ENCODE data around the gene JPH2. TPM values are rescaled to one million over a fixed set of nuclear protein-coding genes. Genes with fewer than 3 reads are reported as not detected.

JPH2 gene
- total and polyA plus RNA-seq, 2 experiments from 2014 or later = 0.16 to 1.1 TPM

DNA sequence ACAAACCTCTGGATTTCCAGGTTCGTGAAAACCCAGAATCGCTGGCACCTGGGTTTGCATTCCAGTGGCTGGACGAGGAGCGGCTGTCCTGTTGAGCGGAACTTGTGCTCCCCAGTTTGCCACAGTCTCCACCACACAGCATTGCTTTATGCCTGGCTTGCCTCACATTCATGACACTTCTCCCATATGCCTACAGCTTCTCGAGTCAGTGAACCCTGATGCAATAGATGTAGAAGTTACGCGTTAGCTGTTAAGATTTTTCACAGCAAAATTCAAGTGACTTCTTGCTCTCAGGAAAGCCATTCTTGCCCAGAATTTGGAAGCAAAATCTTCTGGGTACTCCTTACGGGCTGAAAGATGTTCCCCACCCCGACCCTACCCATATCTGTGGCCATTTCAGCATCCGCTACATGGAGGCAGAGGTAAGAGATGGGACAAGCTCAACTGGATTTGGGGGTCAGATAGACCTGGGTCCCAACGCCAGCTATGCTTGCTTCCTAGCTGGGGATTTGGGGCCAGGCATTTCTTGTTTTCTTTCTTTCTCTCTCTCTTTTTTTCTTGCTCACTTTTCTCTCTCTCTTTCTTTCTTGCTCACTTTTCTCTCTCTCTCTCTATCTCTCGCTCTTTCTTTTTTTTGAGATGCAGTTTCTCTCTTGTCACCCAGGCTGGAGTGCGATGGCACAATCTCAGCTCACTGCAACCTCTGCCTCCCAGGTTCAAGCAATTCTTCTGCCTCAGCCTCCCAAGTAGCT, 47.8 kb upstream of the JPH2 start:
- Mint-ChIP-seq H3K27ac (peak overlapping the region; percentile 54), H3K4me3 (no peak overlapping the region; the same call in 2 of the 3 replicates), H3K4me1 (peaks cover 17% of the 10 kb centered on the region), H3K27me3 (ENCODE audit: insufficient read depth, low read depth, poor library complexity) (peaks cover 8% of the 10 kb centered on the region), H3K9me3 (peaks cover 3% of the 10 kb centered on the region; the same call in 2 of the 3 replicates), H3K36me3 (ENCODE audit: low read depth) (no peaks in the 10 kb centered on the region; the same call in 2 of the 3 replicates)
- Histone ChIP-seq H3K36me3 (ENCODE audit: insufficient read depth) (no peaks in the 10 kb centered on the region), H3K27ac (ENCODE audit: low read depth) (0 out of 2 replicates have a peak overlapping the region, but pooled peaks have one; percentile 20), H3K4me1 (ENCODE audit: insufficient read depth) (peaks cover 10% of the 10 kb centered on the region), H3F3A (replicated peaks; ENCODE audit: low read depth) (no peaks in the 10 kb centered on the region), H3K4me2 (no peak overlapping the region), H3K9me2 (ENCODE audit: insufficient read depth) (no peaks in the 10 kb centered on the region; the same call in 1 of the 2 replicates), H3K4me3 (no peak overlapping the region), H3K27me3 (ENCODE audit: insufficient read depth) (no peaks in the 10 kb centered on the region), H4K20me1 (replicated peaks; ENCODE audit: insufficient read depth) (no peaks in the 10 kb centered on the region), H2AFZ (peak overlapping the region; percentile 76; the same call in 1 of the 2 replicates), H3K79me2 (replicated peaks; ENCODE audit: insufficient read depth) (no peaks in the 10 kb centered on the region)
- ATAC-seq (no peak), DNase-seq (ENCODE audit: low spot score) (no peak)
- TF ChIP-seq ZNF331 (CRISPR knock-in tag; IDR thresholded peaks at IDR 0.05; ENCODE audit: low read depth) (no peak), POLR2AphosphoS5 (IDR thresholded peaks at IDR 0.05; ENCODE audit: low read depth) (no peak), CREB1 (CRISPR knock-in tag; IDR thresholded peaks at IDR 0.05; ENCODE audit: low read depth) (no peak), JUNB (IDR thresholded peaks at IDR 0.05; ENCODE audit: unreplicated experiment) (no peak), EZH2phosphoT487 (IDR thresholded peaks at IDR 0.05; ENCODE audit: unreplicated experiment) (no peak), NANOG (IDR thresholded peaks at IDR 0.05; ENCODE audit: borderline replicate concordance) (no peak)
- TF ChIP-seq, protein P1, sequence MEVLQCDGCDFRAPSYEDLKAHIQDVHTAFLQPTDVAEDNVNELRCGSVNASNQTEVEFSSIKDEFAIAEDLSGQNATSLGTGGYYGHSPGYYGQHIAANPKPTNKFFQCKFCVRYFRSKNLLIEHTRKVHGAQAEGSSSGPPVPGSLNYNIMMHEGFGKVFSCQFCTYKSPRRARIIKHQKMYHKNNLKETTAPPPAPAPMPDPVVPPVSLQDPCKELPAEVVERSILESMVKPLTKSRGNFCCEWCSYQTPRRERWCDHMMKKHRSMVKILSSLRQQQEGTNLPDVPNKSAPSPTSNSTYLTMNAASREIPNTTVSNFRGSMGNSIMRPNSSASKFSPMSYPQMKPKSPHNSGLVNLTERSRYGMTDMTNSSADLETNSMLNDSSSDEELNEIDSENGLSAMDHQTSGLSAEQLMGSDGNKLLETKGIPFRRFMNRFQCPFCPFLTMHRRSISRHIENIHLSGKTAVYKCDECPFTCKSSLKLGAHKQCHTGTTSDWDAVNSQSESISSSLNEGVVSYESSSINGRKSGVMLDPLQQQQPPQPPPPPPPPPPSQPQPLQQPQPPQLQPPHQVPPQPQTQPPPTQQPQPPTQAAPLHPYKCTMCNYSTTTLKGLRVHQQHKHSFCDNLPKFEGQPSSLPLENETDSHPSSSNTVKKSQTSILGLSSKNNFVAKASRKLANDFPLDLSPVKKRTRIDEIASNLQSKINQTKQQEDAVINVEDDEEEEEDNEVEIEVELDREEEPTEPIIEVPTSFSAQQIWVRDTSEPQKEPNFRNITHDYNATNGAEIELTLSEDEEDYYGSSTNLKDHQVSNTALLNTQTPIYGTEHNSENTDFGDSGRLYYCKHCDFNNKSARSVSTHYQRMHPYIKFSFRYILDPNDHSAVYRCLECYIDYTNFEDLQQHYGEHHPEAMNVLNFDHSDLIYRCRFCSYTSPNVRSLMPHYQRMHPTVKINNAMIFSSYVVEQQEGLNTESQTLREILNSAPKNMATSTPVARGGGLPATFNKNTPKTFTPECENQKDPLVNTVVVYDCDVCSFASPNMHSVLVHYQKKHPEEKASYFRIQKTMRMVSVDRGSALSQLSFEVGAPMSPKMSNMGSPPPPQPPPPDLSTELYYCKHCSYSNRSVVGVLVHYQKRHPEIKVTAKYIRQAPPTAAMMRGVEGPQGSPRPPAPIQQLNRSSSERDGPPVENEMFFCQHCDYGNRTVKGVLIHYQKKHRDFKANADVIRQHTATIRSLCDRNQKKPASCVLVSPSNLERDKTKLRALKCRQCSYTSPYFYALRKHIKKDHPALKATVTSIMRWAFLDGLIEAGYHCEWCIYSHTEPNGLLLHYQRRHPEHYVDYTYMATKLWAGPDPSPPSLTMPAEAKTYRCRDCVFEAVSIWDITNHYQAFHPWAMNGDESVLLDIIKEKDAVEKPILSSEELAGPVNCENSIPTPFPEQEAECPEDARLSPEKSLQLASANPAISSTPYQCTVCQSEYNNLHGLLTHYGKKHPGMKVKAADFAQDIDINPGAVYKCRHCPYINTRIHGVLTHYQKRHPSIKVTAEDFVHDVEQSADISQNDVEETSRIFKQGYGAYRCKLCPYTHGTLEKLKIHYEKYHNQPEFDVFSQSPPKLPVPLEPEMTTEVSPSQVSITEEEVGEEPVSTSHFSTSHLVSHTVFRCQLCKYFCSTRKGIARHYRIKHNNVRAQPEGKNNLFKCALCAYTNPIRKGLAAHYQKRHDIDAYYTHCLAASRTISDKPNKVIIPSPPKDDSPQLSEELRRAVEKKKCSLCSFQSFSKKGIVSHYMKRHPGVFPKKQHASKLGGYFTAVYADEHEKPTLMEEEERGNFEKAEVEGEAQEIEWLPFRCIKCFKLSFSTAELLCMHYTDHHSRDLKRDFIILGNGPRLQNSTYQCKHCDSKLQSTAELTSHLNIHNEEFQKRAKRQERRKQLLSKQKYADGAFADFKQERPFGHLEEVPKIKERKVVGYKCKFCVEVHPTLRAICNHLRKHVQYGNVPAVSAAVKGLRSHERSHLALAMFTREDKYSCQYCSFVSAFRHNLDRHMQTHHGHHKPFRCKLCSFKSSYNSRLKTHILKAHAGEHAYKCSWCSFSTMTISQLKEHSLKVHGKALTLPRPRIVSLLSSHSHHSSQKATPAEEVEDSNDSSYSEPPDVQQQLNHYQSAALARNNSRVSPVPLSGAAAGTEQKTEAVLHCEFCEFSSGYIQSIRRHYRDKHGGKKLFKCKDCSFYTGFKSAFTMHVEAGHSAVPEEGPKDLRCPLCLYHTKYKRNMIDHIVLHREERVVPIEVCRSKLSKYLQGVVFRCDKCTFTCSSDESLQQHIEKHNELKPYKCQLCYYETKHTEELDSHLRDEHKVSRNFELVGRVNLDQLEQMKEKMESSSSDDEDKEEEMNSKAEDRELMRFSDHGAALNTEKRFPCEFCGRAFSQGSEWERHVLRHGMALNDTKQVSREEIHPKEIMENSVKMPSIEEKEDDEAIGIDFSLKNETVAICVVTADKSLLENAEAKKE (CRISPR knock-in tag; IDR thresholded peaks at IDR 0.05) = no peak
- TF ChIP-seq, protein P2, sequence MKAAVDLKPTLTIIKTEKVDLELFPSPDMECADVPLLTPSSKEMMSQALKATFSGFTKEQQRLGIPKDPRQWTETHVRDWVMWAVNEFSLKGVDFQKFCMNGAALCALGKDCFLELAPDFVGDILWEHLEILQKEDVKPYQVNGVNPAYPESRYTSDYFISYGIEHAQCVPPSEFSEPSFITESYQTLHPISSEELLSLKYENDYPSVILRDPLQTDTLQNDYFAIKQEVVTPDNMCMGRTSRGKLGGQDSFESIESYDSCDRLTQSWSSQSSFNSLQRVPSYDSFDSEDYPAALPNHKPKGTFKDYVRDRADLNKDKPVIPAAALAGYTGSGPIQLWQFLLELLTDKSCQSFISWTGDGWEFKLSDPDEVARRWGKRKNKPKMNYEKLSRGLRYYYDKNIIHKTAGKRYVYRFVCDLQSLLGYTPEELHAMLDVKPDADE (IDR thresholded peaks at IDR 0.05) = no peak
- TF ChIP-seq, protein P3, sequence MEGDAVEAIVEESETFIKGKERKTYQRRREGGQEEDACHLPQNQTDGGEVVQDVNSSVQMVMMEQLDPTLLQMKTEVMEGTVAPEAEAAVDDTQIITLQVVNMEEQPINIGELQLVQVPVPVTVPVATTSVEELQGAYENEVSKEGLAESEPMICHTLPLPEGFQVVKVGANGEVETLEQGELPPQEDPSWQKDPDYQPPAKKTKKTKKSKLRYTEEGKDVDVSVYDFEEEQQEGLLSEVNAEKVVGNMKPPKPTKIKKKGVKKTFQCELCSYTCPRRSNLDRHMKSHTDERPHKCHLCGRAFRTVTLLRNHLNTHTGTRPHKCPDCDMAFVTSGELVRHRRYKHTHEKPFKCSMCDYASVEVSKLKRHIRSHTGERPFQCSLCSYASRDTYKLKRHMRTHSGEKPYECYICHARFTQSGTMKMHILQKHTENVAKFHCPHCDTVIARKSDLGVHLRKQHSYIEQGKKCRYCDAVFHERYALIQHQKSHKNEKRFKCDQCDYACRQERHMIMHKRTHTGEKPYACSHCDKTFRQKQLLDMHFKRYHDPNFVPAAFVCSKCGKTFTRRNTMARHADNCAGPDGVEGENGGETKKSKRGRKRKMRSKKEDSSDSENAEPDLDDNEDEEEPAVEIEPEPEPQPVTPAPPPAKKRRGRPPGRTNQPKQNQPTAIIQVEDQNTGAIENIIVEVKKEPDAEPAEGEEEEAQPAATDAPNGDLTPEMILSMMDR (conservative IDR thresholded peaks at IDR 0.05; ENCODE audit: low read depth in 2 of 2) = no peak
- TF ChIP-seq, protein P4, sequence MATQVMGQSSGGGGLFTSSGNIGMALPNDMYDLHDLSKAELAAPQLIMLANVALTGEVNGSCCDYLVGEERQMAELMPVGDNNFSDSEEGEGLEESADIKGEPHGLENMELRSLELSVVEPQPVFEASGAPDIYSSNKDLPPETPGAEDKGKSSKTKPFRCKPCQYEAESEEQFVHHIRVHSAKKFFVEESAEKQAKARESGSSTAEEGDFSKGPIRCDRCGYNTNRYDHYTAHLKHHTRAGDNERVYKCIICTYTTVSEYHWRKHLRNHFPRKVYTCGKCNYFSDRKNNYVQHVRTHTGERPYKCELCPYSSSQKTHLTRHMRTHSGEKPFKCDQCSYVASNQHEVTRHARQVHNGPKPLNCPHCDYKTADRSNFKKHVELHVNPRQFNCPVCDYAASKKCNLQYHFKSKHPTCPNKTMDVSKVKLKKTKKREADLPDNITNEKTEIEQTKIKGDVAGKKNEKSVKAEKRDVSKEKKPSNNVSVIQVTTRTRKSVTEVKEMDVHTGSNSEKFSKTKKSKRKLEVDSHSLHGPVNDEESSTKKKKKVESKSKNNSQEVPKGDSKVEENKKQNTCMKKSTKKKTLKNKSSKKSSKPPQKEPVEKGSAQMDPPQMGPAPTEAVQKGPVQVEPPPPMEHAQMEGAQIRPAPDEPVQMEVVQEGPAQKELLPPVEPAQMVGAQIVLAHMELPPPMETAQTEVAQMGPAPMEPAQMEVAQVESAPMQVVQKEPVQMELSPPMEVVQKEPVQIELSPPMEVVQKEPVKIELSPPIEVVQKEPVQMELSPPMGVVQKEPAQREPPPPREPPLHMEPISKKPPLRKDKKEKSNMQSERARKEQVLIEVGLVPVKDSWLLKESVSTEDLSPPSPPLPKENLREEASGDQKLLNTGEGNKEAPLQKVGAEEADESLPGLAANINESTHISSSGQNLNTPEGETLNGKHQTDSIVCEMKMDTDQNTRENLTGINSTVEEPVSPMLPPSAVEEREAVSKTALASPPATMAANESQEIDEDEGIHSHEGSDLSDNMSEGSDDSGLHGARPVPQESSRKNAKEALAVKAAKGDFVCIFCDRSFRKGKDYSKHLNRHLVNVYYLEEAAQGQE (IDR thresholded peaks at IDR 0.05; ENCODE audit: unreplicated experiment) = no peak

Measured in GM23338 (cell line).